GDM1 (cell line): ENCODE measurements around the gene CDC45.
A peak's percentile ranks its signal among the peaks of the same experiment; 100 is the strongest.
"Not testable (repeated sequence)": the region's sequence is repeated elsewhere in the genome, so short reads cannot be mapped to it uniquely, and the experiment has no call there.

ENCODE experiments used
- DNase-seq: peaks from one replicate; lab custom pipeline; 2025; lab: John Stamatoyannopoulos, UW

The CDC45 gene, protein sequence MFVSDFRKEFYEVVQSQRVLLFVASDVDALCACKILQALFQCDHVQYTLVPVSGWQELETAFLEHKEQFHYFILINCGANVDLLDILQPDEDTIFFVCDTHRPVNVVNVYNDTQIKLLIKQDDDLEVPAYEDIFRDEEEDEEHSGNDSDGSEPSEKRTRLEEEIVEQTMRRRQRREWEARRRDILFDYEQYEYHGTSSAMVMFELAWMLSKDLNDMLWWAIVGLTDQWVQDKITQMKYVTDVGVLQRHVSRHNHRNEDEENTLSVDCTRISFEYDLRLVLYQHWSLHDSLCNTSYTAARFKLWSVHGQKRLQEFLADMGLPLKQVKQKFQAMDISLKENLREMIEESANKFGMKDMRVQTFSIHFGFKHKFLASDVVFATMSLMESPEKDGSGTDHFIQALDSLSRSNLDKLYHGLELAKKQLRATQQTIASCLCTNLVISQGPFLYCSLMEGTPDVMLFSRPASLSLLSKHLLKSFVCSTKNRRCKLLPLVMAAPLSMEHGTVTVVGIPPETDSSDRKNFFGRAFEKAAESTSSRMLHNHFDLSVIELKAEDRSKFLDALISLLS

DNA sequence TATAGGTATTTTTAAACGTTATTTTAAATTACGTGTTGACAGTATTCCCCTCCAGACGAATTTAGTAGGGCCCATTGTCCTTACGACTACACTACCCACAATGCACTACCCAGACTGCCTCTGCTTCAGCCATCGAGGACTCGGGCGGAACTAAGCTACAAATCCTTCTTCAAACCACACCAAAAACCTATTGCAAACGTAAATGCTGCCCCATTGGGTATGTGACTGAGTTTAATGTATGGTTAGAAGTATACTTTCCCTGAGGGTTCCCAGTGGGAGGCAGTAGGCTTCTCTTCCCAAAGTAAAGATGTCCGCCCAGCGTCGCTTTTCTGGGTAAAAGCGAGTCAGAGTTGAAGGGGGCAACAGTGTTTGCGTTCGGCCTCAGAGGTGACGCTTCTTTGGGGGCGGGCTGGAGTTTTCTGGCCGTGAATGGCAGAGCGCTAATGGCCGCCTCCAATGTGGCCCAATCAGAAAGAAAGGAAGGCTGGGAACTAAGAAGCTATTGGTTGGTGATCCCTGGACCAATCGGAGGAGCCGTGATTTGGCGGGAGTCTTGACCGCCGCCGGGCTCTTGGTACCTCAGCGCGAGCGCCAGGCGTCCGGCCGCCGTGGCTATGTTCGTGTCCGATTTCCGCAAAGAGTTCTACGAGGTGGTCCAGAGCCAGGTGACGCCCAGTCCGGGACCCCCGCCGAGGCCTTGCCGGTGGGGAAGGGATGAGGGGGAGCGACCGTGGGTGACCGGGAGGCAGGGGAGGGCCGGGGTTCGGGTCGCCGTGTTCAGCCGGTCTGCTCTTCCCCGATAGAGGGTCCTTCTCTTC, at the start of gene CDC45:
Gene CDC45 (plus strand): TSS at position 566 of the 818 bp plus-strand sequence. CDS start 49 bp downstream, at position 615.
- DNase-seq: peak; percentile 95

DNA sequence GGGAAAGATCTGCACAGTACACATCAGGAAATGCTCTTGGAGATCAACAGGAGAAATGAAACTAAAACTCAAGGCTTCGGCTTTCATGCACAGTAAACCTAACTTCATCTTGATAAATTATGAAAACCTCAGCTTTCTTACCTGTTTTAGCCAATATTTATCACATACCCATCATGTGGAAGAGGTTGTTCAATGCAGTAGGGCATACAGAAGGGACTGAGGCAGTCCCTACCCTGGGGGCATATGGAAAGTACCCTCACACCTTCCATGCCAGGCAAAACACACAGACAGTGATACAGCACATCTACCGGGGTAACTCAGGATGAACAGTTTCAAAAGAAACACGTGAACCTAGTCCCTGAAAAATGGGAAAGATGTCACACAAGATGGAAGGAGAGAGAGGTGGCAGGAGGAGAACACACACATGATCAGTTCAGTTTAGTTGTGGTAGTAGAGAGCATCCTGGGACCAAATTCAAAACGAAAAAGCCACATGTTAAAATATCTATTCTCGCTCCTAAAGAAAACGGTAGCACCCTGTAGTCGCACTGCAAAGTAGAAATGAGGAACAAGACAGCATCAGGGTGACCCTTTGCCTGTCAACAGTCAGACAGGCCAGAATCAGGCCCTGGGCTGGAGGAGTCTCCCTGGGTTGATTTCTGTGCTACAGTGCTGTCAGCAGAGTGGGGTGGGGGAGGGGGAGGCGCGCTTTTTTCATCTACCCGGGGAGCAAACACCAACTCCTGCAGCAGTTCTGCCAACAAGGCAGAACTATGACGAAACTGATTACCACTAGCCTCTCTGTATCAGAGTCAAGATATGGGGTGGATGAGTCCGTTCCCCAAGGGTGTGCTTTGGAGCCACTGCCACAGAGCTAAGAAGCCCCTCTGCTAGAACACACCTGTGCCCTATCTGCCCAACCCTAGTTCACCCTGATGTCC, 49.5 kb upstream of the CDC45 start:
- DNase-seq: no peak

DNA sequence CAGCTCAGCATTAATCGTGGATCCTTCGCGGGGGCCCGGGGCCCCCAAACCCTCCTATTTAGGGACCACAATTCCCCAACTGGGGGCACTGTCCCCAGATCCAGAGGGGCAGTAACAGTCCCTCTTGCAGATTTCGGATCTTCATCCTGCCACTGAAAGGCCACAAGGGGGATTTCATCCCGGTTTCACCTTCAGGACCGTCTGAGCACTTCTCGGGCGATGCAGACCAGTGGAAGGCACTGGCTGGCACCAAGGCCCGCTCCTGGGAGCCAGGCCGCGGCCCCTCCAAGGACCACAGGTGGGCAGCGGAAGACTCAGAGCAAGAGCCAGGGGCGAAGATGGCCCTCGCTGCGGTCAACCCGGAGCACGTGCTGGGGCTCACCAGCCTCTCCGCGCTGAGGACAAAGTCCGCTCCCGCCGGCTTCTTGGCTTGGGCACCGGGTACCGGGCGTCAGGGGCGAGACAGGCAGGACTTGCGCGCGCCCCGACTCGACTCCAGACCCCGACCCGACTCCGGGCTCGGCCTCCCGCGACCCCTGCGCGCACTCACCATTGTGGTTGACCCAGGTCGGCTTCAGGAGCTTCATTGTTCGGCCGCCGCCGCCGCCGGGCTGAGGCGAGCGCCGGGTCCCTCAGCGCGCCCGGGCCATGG, 48.7 kb upstream of the CDC45 start:
- DNase-seq: no peak

DNA sequence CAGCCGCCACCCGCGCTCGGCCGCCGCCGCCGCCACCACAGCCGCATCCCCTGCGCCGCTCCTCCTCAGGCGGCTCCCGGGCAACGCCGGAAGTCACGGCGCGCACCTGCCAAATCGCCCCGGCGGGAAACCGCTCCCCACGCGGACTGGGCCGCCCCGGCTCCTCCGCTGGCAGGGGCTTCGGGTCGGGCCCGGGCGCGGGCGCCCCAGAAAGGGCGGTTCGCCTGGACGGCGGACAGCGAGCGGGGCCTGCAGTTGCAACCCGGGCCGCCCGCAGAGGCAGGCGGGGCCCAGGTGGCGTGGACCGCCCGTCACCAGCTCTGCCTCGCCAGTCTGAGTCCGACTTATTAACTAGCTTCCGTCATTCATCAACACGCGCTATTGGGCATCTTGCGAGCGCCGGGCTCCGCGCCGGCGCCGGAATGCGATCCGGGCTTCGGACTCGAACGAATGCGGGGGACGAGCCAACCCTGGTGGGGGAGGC, 48.0 kb upstream of the CDC45 start, which contains the start of gene HIRA:
Gene HIRA (minus strand): TSS at position 85 of the 484 bp plus-strand sequence. CDS start 257 bp downstream, outside the sequence.
- peak; percentile 66 for DNase-seq

DNA sequence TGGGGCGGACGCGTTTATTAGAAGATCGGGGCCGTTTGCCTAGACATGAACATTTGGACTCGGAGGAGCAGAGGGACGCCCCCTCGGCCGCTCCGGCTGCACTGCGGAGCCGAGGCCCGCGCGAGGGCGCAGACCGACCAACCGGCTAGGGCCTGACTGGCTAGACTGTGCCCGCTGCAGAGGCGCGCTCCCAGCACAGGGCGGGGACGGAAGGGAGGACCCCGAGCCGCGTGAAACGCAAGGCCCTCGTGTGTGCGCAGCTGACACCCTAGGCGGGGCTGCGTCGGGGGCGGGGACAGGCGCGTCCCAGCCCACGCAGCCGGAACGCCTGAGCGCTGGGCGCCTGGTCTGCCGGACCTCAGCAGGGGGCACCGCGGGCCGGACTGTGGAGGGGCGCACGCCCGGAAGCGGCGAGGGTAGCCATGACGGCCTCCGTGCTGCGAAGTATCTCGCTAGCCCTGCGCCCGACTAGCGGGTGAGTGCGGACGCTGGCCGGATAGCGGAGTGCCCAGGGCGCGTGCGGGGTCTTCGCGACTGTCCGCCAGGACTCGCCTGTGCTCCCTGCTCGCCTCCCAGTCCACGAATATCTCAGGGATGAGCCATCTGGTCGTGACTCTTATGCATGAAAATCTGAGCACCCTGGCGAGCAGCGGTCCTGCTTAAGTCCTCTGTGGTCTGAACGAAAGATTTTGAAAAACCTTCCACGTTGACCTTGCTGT, 47.4 kb upstream of the CDC45 start, which contains the start of gene MRPL40:
Gene MRPL40 (plus strand): TSS at position 413 of the 719 bp plus-strand sequence. CDS start 10 bp downstream, at position 423.
- peak; percentile 94 for DNase-seq

DNA sequence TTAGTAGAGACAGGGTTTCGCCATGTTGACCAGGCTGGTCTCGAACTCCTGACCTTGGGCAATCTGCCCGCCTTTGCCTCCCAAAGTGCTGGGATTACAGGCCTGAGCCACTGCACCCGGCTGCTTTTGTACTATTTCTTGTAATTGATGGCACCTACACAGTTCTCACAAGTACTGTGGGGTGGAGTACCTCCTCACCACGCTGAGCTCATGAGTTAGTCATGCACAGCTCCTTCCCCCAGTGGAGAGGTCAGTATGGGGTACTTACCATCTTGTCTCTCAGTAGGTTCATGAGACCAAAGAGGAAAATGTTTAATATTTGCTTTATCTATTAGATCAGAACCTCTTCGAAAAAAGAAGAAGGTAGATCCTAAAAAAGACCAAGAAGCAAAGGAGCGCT, 45.3 kb upstream of the CDC45 start:
- DNase-seq: no peak

DNA sequence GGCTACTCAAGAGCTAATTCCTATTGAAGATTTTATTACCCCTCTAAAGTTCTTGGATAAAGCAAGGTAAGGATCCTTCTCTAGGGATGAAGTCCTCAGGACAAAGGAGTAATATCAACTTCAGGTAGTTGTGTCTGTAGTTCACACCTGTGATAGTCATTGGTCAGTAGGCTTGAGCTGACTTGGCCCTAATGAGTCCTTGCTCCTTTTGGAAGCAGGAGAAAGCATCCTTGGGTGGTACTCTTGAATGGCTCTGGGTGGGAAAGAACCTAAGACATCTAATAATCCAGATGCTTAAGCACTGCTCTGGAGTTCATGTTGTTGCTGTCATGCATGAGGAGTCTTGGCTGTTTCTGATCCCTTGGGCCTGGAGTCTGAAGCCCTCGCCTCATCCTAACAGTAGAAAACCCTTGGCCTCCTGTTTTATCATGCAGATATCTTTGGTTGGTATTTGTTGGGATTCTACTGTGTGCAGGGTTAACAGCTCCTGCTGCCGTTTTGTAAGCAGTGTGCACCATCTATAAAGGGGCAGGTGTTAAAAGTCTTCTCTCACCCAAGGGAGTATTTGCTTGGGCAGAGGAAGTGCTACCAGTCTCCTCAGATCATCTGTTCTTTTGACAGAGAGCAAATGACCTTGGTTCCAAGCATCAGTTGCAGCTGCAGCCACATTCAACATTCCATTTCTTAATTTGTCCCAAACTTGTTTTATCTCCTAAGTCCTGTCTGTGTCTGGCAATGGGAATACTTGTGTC, 44.7 kb upstream of the CDC45 start:
- no peak for DNase-seq

DNA sequence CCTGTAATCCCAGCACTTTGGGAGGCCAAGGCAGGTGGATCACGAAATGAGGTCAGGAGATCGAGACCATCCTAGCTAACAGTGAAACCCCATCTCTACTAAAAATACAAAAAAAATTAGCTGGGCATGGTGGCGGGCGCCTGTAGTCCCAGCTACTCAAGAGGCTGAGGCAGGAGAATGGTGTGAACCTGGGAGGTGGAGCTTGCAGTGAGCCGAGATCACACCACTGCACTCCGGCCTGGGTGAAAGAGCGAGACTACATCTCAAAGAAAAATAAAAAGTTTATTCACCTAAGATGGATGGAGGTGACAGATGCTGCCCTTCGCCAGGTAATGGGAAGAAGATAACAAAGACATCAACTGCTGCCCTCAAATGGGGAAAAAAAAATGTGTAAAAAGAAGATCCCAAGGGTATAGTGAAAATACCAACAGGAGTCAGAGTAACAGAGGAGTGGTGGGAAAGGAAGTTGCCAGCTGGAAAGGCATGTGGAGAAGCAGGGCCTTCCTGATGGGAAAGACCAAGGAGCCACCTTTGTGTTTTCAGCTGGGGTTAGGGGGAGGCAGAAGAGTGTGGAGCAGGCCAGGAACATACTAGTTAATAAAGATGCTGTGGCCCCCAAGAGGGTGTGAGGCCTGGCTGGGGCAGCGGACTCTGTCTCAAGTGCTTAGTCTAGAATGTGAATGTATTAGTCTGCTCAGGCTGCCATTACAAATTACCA, 43.1 kb upstream of the CDC45 start:
- DNase-seq: not testable (repeated sequence)

DNA sequence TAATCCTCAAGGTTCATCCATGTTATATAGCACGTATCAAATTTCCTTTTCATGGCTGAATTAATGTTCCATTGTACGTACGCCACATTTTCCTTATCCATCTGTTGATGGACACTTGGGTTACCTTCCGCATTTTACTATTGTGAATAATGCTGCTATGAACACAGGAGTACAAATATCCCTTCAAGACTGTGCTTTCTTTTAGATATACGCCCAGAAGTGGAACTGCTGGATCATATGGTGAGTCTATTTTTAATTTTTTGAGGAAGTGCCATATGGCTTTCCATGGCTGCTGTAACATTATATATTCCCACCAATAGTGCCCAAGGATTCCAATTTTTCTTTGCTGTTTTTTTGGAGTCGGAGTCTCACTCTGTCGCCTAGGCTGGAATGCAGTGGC, 41.4 kb upstream of the CDC45 start:
- no peak for DNase-seq

DNA sequence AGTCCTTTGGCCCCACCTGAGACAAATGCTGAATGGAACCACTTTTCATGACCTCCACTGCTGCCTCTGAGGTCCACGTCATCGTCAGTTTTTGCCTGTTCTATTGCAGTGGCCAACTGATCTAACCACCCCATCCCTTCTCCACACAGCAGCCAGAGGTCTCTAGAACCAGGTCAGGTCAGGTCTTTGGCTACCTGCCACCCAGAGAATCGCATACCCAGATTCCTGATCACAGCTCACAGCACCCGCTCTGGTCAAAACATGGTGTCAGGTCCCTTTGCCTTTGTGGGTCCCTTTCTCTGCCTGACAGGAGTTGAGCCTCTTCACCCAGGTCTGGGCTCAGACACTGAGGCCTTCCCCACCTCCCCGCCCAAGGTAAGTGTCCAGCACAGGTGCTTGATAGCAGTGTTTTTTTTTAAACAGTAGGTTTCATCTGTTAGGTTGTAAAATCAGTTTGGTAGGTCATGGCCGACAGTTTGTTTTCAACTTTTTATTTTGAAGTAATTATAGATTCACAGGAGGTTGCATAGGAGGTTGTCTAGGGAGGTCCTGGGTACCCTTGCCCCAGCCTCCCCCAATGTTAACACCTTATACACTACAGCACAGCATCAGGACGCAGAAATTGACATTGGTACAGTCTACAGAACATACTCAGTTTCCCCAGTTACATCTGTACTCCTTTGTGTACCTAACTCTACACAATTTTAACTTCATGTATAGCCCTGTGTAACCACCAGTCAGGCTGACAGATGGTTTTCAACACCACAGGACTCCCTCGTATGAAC, 39.1 kb upstream of the CDC45 start:
- DNase-seq: no peak

DNA sequence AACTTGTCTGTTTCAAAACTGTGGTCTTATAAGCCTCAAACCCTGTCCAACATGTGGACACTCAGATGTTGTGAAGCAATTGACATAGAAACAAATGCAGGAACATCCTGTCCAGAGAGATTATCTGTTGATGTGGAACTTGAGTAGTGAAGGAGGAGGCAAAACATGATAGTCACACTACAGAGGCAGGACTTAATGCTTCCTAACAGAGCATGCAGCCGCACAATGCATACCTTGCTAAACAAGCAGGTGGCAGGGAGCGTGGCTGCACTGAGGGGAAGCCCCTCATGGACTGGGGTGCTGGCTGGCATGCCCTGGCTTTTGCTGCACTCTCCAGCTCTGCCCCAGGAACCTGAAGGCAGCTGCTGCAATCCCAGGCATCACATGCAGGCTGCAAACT, 37.6 kb upstream of the CDC45 start:
- no peak for DNase-seq

DNA sequence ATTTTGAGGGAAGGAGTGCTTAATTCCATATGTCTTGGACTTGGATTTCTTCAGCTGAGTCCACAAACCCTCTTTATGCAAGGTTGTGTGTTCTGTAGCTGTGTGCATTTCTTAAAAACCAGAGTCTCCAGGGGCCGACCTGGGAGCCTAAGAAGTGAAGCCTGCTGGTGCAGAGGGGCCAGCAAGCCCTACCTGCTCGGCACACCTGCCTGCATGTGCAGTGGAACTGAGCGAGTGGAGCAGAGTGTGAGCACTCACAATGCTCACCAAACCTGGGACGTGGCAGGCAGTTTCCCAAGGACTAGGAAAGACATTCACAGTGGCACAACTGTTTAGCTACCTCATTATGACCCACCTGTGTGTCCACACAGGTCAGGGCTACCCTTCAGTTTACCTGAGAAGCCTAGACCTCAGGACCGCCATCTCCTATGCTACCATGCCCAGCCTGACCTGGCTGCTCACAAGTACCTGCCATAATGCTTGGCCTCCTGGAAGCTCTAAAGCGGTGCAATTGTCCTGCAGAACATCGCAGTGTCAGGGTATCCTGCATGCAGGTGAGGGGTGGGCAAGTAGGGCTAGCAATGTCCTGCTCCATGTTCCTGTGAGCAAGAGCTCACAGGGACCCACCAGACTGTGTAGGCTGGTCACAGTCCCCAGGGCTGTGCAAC, 36.0 kb upstream of the CDC45 start:
- no peak for DNase-seq

DNA sequence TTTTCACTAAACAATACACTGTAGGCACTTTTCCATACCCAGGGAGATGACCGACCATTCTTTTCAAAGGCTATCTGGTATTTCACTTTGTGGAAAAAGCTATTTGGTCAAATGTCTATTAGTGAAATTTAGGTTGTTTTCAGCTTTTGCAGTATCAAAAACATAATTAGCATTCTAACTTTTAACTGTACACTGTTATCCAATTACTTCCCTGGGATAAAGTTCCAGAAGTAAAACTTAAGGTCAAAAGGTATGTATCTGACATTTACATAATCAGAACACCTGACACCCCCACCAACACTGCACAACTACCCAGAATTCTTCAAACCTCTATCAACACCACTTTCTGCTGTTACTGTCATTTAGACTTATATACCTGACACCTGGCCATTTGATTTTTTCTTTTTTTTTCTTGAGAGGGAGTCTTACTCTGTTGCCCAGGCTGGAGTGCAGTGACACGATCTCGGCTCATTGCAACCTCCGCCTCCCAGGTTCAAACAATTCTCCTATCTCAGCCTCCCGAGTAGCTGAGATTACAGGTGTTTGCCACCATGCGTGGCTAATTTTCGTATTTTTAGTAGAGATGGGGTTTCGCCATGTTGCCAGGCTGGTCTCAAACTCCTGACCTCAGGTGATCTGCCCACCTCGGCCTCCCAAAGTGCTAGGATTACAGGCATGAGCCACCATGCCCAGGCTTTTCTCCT, 34.3 kb upstream of the CDC45 start:
- not testable (repeated sequence) for DNase-seq

DNA sequence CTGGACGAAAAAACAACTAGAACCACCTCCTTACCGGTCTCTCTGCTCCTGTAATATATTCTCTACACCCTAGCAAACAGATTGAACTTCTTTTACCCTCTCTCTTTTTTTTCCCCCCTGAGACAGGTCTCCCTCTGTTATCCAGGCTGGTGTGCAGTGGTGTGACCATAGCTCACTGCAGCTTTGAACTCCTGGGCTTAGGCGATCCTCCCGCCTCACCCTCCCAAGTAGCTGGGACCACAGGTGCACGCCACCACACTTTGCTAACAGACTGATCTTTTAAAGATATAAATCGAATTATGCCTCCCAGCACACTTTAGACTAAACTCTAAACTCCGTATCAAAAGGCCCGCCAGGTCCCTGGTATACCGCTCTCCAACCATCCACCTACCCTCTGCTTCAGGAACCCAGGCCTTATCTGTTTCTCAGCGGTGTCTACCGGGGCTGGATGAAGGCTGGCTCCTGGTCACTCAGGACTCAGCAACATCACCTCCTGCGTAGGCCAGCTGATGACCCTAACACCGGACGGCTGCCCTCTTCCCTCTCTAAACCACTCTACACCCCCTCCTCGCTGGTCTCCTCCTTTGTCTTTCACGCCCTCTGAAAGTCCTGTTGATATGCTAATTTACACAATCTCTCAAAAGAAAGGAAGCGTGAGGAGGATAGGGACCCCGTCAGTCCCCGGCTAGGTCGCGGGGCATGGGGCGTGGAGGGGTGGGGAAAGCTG, 33.0 kb upstream of the CDC45 start:
- no peak for DNase-seq

DNA sequence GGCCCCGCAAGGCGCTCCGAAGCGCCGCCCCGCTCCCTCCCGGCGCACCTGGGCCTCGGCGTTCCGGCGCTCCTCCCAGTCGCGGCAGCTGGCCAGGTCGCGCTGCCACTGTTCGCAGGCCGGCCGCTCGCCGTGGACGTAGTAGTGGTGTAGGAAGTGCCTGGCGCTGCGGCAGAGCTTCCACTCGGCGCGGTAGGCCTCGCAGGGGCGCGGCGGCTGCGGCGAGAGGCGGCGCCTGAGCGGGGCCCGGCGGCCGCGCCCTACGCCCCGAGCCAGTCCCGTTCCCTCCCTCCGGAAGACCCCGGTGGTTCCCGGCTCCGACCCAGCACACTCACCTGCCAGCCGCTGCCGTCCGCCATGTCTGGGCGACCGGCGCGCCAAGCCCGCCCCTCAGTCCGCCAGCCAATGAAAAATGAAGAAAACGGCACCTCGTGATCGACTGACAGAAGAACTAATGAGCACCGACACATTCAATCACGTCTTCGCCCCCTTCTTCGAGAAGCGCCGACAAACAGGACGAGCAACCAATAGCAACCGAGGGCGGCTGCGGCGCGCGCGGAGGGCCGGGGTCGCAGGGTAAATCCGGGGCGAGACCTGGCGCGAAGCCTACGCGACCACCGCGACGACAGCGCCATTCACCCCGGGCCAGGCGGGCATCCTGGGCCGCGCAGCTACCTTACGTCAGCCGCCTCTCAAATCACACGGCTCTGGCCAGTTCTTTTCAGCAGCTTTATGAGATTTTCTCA, 32.2 kb upstream of the CDC45 start, which contains the start of gene C22orf39:
Gene C22orf39 (minus strand): TSS at position 382 of the 746 bp plus-strand sequence. CDS start 23 bp downstream, at position 359.
- DNase-seq: peak; percentile 87
